Stimulated activated CD4-positive, alpha-beta T cell treated with anti-CD3 and anti-CD28 coated beads, Interleukin-15, amount 100 ng/mL, for 24 hours (primary cell): ENCODE data around the gene C1orf52.

Experiments
- DNase-seq: peaks from one replicate; pipeline ENCODE4 v3.0.0-alpha.2; 2020

Gene C1orf52

DNA sequence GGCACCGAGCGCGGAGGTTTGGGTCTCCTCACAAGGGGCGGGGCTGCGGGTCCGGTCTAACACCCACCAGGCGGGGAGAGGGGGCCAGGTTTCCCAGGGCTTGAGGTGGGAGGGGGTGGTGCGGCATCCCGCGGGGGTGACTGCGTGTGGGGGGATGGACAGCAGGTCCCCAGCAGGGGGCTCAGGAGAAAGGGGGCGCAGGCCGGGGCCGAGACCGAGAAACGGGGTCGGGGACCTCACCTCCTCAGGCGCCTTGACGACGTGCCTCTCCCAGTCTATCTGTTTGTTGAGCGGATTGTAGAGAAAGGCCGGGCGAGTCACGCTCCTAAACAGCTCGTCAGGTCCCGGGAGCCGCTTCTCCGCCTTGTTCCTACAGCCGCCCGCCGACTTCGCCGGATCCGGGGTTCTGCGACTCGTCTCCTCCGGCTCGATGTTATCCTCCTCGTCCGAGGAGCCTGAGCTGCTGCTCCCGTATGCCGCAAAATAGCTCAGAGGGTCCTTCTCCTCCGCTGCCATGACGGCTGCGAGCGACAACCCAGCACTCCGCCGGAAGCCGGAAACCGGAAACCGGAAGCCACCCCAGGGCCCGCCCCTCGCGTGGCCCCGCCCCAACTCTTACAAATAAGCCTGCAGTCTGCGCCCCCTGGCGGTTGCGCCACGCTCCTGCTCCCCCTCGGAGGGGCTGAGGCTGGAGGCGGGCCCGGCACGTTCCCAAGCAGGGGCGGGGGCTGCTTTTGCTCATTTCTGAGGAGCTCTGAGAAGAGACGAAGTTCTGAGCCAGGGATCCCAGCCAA is at the start of gene C1orf52:
C1orf52 (minus strand) TSS at position 545 of the 794 bp plus-strand sequence; CDS start at position 516, 29 bp downstream.
- peak; percentile 97 for DNase-seq

DNA sequence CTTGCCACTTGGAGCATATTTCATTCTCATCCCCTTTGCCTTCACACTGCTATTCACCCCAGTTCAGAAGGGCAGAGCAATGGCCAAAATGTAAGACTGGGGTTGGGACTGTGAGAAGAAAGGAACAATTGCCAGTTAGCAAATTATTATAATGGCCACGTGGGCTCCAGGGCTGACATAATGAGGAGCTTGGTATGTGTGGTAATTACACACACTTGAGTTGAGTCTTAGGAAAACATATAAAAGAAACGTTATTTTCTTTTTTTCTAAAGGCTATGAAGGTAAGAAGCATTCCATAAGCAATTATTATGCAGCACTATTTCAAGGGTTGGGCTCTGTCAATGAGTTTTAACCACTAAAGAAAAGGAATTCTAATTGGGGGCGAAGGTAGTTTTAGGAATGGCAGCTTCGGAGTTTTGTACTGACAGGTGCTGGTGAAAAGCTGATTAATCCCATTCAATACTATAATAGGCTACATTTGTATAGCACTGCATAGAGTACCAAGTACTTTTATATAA is 49.4 kb upstream of the C1orf52 start:
- DNase-seq = no peak

DNA sequence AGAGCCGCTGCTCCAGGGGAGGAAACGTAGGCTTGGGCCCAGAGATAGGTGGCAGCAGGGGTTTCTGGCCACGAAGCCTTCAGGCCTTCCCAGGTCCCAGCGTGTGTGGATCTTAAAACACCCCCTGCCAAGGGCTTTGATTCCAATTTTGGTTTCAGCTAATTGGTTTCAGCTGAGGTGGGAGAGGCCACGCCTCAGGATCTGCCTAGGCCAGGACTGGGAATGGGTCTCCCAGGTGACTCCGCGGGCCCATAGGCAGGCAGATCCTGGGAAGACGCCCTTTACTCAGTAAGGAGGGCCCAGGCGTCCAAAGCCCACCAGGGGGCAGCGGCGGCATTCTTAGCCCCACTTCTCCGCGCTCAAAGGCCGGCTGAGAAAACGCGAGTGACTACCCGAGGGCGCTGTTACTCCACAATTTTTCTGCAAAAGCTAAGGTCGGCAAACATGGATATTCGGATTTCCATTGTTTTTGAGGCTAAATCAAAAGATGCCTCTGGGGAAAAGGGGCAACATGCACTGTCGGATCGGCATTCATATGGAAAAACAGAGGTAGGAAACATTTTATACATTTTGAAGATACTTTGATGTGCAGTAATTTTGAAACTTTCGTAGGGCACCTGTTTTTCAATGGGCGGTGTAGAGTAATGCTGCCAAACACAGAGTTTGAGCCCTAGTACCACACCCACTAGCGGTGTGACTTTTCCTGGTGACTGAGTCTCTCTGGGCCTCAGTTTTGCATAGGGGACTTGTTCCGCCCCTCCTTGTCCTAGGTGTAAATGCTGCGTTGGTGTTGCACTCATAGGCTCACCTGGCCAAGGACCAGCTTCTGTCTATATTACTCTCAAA is 48.7 kb upstream of the C1orf52 start:
- peak; percentile 75 for DNase-seq

DNA sequence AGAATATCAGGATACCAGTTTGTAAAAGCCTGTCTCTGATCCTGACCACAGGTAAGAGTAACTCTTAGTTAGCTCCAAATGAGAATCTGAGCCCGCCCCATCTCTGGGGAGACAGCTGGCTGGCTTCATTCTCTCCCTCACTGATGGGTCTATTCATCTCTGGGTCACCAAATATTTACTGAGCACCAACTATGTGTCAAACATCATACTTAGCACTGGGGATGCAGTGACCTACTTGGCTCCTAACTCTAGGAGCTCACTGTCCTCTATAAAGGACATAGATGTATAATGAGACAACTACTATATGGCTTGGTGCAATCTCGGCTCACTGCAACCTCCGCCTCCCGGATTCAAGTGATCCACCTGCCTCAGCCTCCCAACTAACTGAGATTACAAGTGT is 46.8 kb upstream of the C1orf52 start:
- DNase-seq = no peak

DNA sequence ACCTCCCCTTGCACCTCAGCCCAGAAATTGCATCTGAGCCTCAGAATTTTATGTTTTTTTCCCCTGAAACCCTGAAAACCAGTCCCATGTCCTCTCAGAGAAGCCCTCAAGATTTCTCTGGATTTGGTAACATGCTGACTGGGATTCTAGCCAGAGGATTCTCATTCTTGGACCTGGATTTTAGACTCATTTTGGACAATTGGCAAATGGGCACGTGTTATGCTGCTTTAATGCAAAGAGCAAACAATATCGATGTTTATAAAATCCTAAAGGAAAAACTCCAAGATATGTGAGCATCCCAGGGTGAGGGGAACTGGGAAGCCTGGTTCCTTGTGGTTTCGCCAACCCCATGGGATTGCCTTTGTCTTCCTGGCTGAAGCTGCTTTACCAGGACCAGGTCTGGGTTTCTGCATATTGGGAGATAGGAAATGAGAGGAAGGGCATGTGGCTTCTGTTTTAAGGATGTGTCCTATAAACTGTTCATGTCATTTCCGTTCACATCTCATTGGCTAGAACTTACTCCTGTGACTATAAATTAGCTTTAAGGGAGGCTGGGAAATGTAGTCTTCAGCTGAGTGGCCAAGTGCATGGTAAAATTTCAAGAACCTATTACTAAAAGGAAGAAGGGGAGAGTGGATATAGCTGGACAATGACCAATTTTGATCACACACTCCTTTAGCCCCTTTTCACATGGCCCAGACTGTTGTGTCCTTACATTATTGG is 44.1 kb upstream of the C1orf52 start:
- no peak for DNase-seq

DNA sequence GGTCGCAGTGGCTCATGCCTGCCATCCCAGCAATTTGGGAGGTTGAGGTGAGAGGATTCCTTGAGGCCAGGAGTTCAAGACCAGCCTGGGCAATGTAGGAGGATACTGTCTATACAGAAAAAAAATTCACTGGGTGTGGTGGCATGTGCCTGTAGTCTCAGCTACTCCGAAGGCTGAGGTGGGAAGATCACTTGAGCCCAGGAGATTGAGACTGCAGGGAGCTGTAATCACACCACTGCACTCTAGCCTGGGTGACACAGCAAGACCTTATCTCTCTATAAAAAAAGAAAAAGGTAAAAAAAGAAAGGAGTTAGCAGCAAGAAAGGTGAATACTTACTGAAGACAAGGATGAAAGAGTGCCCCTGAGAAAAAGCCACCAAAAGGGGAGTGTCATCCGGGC is 40.7 kb upstream of the C1orf52 start:
- no peak for DNase-seq

DNA sequence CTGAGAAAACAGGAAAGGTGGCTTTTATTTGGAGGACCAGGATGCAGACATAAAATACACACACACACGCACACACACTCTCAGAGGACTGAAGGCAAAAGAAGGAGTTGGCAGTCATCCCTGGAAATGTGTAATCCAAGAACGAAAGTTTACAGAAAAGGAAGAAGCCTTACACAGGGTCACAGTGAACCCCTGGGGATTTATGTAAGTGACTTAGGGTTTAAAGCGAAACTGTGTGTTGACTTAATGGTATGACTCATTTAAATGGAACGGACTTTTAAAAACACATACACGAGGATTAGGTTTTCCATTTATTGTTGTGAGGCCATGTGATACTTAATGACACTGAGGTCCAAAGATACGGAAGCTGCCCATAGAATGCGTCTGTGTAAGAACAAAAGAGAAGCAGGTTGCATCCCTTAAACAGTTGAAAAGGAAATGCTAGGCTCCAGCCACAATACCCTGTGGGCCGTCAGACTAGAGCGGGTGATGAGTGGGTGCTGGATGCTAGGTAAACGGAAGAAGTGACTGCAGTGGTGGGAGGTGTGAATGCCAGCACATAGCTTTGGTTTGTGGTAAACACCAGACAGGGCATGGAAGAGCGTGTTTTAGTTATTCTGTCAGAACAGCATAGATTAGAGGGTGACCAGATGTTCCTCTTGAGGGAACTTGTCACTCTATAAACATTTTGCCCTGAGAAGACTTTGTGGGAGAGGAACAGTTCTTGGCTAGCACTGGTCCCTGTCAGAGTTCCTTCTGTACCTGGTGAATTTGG is 38.6 kb upstream of the C1orf52 start:
- peak; percentile 84 for DNase-seq

DNA sequence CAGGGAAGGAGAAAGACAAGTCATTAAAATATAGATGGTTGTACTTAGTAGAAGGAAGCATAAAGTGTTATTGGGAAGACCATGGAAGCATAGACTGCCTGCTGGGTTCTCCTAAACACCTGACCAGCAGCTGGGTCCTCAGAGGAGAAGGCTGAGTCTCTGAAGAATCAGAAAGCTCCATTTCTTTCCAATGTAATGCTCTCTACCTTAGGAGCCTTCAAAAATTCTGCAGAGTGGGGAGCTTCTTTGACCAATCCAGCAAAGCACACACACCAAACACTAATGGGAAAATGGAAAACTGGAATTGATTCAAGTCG is 38.0 kb upstream of the C1orf52 start:
- DNase-seq = no peak

DNA sequence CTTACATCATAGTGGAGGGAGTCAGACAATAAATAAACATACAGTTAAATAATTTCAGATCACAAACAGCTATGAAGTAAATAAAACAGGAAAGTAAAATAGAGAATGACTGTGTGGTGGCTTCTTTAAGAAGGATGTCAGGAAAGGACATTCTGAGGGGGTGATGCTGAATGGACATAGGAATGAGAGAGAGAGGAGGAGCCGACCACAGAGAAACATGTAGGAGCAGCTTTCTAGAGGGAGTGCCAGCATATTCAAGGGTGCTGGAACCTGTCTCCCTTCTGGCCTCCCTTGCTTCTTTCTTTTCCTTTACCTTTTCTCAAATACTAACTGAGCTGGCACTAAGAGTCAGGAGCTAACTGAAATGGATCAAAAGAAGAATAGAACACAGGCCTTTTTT is 37.5 kb upstream of the C1orf52 start:
- no peak for DNase-seq

DNA sequence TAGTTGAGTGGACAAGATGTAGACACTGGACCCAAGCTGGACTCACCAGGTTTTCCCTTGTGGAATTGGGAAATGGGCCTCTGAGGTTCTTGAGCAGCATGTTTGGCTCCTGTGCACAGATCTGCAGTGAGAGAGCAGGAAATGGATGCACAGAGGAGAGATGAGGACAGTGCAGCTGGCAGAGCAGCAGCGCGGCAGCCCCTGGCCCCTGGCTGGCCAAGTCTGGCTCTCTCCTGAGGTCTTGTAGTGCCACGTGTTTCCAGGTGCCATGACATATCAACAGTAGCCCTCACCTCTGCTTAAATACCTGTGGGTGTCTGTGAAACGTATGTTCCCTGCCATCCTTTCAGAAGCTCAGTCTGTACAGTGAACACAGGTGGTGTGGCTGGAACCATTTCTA is 36.2 kb upstream of the C1orf52 start:
- no peak for DNase-seq

DNA sequence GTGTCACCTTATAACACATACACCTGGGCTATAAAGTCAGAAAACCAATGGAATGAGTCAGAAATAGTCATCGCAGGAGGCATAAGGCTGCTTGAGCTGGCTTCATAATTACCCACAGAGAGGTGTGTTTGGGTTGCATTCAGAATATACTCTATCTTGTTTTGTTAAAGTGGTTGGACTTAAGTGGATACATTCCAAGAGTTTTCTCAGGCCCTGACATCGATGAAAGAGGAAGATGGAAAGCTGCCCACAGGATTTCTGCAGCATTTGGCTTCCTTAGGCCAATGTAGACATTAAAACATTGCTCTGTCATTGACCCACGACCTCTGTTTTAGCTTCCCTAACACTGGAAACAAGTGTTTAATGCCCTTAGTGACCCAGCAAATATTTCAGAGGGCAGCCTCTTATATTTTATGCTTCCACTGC is 35.6 kb upstream of the C1orf52 start:
- DNase-seq = no peak

DNA sequence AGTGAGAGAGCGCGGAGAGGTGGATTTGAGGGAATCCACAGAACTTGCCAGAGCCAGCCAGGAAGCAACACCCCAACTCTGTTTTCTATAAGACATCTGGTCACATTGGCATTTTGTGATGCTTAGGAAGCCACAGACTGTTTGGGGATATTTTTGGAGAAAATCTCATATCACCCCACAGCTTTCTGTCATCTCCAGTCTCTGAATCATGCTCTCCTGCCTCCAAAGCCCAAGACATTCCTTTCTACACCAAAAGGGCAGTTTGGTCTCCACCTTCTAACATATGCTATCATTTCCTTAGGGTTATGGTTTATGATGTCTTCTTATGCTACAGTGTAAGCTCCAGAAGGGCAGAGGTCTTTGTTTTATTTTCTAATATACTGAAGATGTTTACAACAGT is 31.4 kb upstream of the C1orf52 start:
- no peak for DNase-seq

DNA sequence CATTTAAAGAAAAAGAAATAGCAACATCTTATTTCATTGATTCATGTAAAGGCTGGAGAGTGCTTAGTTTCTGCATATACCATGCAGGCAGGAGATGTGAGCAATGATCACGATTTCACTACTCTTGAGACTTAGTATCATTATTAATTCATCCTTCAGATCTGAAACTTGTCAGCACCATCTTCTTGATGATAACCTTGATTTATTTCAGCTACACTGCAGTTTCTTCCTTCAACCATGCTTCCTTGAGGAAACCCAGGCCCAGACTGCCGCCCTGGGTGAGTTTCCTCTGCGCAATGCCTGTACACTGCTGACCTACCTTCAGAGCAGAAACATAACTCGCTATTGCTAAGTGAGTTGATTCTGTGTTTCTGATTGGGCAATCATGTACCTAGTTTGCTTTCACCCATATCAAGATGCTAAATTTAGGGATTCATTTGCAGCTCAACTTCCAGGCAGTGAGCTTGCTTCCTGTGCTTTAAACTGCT is 30.4 kb upstream of the C1orf52 start:
- no peak for DNase-seq

DNA sequence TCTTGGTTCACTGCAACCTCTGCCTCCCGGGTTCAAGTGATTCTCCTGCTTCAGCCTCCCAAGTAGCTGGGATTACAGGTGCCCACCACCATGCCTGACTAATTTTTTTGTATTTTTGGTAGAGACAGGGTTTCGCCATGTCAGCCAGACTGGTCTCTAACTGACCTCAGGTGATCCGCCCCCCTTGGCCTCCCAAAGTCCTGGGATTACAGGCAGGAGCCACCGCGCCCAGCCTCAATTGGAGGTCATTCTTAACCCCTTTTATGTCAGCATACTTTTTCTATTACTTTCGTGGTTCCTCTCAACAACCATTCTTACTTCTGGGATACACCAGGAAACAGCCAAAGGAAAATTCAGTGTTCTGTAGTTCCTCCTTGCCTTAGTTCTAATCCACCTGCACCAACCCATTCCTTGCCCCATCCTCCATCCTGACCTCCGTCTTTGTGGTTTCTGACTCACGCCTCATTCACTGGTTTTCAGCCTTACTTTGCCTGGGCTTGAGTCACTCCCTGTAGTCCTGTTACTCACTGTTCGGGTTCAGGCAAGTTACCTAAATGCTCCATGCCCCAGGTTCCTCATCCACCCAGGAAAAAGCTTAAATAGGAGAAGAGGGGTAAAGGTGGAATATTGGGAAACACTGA is 29.9 kb upstream of the C1orf52 start:
- DNase-seq = peak; percentile 54

DNA sequence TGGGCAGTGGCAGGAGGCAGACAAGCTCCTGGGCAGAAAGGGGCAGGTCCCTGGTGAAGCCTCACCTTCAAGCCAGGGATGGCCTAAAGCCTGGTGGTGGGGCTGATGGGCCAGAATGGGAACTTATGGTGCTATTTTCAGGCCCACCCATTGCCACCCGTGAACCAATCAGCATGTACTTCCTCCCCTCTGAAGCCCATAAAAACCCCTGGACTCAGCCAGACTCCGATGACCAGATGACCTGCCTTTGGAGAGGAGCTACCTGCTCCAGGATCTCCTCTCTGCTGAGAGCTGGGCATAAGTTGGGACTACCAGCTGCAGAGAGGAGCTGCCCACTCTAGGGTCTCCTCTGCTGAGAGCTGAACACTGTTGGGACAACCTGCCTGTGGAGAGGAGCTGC is 24.7 kb upstream of the C1orf52 start:
- no peak for DNase-seq

DNA sequence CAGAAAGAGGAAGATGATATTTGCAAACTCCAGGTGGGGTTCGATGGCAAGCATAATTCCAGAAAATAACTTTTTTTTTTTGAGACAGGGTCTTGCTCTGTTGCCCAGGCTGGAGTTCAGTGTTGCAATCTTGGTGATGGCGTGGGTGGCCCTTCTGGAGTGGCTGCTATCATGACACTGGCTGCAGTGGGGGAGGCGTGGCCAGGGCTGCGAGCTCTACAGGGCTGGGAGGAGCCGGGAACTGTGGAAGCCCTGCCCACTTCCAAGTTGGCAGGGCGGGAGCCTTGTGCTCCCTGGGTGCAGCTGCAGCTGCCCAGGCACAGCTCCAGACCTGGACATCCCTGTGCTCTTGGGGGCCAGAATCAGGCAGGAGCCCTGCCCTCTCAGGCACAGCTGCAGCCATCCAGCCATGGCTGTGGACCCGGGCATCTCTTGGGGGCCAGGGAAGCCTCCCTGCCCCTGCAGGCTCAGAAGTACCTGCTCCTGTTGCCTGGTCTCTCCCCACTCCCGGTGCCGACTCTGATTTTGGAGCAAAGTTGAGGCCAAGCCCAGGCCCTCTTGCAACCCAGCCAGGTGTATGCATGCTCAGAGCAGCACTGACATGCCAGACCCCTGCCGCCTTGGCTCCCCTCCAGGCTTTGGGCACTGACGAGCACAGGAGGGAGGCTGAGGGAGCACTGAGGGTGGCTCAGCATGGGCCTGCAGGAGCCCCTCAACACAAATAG is 24.2 kb upstream of the C1orf52 start:
- DNase-seq = no peak

DNA sequence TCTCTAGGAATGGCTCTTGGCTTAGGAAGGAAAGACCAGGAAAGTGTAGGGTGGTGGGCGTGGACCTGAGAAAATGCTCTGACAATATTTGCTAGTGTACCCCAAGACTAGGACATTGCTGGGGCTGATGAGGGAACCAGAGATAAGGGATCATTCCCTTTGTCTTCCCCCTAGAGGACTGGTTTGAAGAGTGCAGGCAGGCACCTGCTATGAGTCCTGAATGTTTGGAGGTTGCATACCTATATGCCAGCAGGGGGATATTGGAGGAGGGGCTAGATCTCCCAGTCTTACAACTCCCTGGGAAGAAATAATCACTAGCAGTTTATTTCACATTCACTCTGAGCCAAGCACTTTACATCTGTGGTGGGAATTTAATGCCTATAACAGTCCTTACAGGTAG is 23.0 kb upstream of the C1orf52 start:
- DNase-seq = no peak

DNA sequence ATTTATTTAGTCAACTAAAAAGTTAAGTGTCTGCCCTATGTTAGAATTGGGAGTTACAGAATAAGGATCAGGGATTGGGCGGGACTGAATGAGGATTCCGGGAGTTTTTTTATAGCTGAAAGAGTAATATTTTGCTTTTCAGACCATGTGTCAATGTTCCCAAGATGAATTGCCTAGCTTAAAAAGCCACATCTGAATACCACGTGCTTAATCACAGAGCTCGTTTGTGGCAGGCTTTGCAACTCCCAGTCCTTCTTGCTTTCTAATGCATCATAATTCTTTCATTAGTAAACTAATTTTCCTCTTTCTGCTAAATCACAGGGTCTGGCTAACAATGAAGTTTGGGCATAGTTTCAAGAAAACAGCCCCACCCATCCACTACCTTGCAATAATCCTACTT is 21.2 kb upstream of the C1orf52 start:
- DNase-seq = no peak

DNA sequence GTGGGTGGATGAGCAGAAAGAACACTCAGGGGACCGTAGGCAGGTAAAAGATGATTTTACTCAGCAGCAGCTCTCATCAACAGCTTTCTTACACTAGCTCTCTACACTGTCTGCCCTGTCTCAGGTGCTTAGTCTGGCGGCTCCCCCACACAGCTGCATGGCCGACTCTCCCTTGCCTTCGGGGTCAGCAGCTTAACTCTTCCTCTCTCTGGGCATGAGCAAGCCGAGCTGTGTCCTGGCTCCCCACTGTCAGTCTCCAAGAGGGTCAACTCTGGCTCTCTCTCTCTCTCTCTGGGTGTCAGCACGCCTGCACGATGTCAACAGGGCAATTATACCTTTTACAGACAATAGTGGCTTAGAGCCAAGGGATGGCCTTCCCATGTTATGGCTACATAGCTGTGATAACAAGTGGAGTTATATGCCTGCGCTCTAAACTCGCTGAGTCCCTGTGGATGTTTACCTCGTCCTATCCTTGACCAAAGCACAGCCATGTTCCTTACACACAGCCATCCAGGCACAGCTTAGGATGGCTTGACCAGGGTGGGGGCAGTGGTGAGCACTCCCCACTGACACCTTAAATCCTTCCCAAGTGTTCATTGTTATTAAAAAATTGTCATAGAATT is 20.1 kb upstream of the C1orf52 start:
- no peak for DNase-seq

DNA sequence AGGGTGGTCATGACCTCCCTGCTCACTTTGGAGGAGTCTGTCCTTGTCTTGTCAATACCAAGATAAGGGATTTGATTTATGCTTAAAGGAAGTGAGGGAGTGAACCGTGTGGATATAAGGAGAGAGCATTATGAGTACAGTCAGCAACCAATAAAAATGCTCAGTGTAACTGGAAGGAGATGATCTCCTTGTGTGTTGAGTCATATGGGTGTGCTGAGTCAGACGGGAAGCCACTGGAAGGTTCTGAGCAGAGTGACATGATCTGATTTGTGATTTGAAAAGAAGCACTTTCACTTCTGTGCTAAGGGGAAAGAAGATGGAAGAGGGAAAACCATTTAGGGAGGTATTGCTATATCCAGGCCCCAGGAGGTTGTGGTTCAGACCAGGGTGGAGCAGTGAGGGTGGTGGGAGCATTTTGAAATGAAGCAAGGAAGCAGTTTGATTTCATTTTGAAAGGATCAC is 19.4 kb upstream of the C1orf52 start:
- DNase-seq = peak; percentile 60

DNA sequence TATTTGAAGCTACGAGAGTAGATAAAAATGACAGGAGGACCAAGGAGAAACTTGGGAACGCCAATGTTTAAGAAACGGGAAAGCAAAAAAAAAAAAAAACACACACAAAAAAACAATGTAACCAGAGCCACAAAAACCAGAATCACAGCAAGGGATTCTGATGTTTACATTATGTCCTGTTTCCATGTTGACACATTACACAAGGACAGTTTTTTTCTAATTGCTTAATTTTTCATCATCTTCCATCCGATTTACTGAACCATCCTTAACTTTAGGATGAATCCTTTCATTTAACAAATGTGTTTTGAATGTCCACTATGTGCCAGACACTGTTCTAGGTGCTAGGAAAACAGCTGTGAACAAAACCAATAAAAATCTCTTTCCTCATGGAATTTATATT is 18.3 kb upstream of the C1orf52 start:
- DNase-seq = no peak
